Measurements from ENCODE around the gene C9.
"Not testable (repeated sequence)": the region's sequence is repeated elsewhere in the genome, so short reads cannot be mapped to it uniquely, and the experiment has no call there.

The C9 gene

DNA sequence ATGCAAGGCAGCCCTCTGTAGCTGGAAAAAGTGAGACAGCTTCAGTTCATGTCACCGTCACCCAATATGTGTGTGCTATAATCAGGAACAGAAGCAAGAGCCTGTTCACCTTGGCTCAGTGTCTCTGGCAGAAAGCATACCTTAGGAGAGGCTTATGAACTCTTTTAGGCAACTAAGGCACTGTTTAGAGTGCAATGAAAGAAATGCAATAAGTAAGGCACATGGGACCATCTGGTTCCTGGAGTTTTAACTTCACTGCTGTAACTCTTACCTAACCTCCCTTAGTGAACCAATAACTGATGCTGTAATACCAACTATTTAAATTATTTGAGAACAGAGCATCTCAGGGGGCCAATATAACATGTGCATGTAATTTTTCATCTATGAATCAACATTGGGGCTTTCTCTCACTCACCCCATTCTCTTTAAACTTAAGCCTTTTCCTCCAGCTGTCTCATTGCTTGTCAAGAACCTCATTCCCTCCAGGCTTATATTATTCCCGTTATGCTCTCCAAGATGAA is 32.4 kb downstream of the C9 start:
- DNase-seq (ENCODE audit: low read depth in 3 of 3, low spot score in 1 of 3), result no peak

- no peak for DNase-seq (ENCODE audit: low read depth in 3 of 3, low spot score in 1 of 3)
Measured at GRCh38 chr5:39328731-39329130, 35.6 kb downstream of the C9 start.

GRCh38 chr5:39323542-39323941 is 40.8 kb downstream of the C9 start:
- no peak for DNase-seq (ENCODE audit: low read depth in 3 of 3, low spot score in 1 of 3)

DNA sequence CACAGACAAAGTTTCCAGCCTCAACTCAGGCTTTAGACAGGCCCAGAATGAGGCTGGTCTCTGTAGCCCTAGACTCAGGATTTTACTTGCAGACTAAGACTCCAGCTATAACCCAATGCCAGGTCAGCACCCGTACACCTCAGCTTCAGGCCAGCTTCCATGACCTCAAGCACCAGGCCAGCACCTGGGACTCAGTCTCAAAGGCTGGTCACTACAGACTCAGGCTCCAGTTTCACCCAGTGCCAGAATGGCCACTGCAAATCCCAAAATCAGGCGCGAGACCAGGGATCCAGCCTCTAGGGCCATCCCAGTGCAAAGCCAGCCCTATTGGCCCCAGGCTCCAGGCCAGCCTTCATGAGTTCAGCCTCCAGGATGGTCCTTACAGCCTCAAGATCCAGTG is 44.9 kb downstream of the C9 start:
- no peak for DNase-seq (ENCODE audit: low read depth in 3 of 3, low spot score in 1 of 3)

GRCh38 chr5:39316464-39316863 is 47.8 kb downstream of the C9 start:
- DNase-seq (ENCODE audit: low read depth in 3 of 3, low spot score in 1 of 3), result not testable (repeated sequence)

GRCh38 chr5:39315995-39316394 is 48.3 kb downstream of the C9 start:
- DNase-seq (ENCODE audit: low read depth in 3 of 3, low spot score in 1 of 3), result no peak

GRCh38 chr5:39314591-39314990 is 49.7 kb downstream of the C9 start:
- DNase-seq (ENCODE audit: low read depth in 3 of 3, low spot score in 1 of 3), result no peak

DNA sequence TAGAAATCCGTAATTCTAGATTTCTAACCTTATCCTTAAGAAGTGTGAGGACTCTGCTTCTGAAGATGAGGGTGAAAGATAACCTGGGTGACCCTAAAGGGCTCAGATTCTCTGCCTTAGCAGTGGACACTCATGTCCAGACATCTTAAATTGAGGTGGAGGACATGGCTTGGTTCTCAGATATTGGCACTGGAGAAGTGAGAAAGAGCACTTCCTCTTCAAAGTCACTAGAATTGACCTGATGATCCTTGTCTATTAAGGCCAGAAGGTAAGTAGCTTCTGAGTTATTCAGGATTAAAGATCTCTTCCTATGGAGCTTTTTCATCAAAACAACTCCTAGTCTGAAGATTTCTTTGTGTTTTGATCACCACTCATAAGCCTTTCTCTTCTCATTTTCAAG is 54.8 kb downstream of the C9 start:
- no peak for DNase-seq (ENCODE audit: low read depth in 3 of 3, low spot score in 1 of 3)

- no peak for DNase-seq (ENCODE audit: low read depth in 3 of 3, low spot score in 1 of 3)
Measured at GRCh38 chr5:39302472-39302871, 61.8 kb downstream of the C9 start.

- no peak for DNase-seq (ENCODE audit: low read depth in 3 of 3, low spot score in 1 of 3)
Measured at GRCh38 chr5:39301406-39301805, 62.9 kb downstream of the C9 start.

DNA sequence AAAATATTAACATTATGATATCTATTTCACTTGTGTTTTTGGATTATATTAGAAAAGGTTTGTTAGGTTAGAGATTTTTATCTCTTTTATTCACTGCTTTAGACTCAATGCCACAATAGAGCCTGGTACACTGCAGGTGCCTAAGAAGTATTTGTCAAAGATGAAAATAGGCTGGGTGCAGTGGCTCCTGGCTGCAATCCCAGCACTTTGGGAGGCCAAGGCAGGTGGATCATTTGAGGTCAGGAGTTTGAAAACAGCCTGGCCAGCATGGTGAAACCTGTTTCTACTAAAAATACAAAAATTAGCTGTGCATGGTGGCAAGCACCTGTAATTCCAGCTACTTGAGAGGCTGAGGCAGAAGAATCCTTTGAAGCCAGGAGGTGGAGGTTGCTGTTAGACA is 64.3 kb downstream of the C9 start:
- no peak for DNase-seq (ENCODE audit: low read depth in 3 of 3, low spot score in 1 of 3)

GRCh38 chr5:39294736-39295135 is 69.6 kb downstream of the C9 start:
- DNase-seq (ENCODE audit: low read depth in 3 of 3, low spot score in 1 of 3), result no peak

GRCh38 chr5:39284552-39284951 is 79.7 kb downstream of the C9 start:
- no peak for DNase-seq (ENCODE audit: low read depth in 3 of 3, low spot score in 1 of 3)

- peak in 2 of 3 donors; percentile 25 to 36 for DNase-seq (ENCODE audit: low read depth in 3 of 3, low spot score in 1 of 3)
Measured at GRCh38 chr5:39283231-39283818, 81.0 kb downstream of the C9 start.

GRCh38 chr5:39282561-39282960 is 81.7 kb downstream of the C9 start:
- no peak for DNase-seq (ENCODE audit: low read depth in 3 of 3, low spot score in 1 of 3)

DNA sequence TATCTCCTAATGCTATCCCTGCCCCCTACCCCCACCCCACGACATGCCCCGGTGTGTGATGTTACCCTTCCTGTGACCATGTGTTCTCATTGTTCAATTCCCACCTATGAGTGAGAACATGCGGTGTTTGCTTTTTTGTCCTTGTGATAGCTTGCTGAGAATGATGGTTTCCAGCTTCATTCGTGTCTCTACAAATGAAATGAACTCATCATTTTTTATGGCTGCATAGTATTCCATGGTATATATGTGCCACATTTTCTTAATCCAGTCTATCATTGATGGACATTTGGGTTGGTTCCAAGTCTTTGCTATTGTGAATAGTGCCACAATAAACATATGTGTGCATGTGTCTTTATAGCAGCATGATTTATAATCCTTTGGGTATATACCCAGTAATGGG is 88.4 kb downstream of the C9 start:
- not testable (repeated sequence) for DNase-seq (ENCODE audit: low read depth in 3 of 3, low spot score in 1 of 3)

GRCh38 chr5:39274398-39275085 is 89.8 kb downstream of the C9 start:
- DNase-seq (ENCODE audit: low read depth in 3 of 3, low spot score in 1 of 3), result no peak

DNA sequence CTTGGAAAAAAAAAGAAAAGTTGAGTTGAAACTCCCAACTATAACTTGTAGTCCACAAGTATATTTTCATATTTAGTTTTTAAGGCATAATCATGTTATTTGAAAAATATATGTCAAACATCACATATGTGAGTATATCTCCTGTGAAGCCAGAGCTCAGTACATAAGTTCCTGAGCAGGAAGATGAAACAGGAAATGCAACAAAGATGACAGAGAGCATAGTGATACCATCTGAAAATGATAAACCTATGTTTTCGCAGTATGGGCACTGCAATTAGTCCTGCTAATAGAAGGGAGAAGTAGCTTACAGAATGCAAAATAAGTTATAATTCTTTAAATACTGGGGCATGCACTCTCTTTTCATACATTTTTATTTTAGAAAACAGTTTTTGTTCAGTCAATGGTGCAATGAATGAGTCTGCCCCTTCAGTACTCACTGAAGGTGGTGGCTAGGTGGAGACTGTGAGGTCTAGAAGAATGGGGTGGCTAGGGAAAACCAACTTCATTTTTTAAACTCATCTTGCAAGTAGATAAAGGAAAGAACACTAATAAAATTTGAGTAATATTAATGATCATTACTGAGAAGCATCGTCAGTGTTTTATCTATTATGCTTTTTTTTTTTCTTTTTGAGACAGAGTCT is 90.9 kb downstream of the C9 start:
- no peak for DNase-seq (ENCODE audit: low read depth in 3 of 3, low spot score in 1 of 3)

DNA sequence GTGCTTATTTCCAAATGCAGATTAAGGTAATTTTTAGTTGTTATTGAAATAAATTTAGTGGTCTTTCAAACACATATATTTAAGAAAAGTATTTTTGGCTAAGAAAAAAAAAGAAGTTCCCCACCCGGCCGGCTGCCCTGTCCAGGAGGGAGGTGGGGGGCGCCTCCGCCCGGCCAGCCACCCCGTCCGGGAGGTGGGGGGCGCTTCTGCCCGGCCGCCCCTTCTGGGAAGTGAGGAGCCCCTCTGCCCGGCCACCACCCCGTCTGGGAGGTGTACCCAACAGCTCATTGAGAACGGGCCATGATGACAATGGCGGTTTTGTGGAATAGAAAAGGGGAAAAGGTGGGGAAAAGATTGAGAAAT is 91.4 kb downstream of the C9 start:
- DNase-seq (ENCODE audit: low read depth in 3 of 3, low spot score in 1 of 3), result not testable (repeated sequence)

GRCh38 chr5:39270225-39270848 is 94.0 kb downstream of the C9 start:
- no peak for DNase-seq (ENCODE audit: low read depth in 3 of 3, low spot score in 1 of 3)

DNA sequence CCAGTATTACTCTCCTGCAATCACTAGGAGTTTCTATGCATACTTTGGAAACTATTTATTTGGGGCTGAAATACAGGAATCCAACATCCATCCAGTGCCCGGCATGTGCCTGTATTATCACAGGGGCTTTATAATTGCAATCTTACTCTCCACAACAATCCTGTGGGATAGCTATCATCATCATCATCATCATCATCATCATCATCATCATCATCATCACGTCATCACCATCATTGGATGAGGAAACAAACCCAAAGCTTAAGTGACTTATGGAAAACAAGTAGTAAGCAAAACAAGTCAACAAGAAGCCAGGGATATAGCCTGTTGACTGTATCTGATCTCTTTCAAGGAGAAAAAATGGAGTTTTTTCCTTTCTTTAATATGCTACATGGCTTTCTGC is 97.1 kb downstream of the C9 start:
- no peak for DNase-seq (ENCODE audit: low read depth in 3 of 3, low spot score in 1 of 3)

- DNase-seq (ENCODE audit: low read depth in 3 of 3, low spot score in 1 of 3), result no peak
Measured at GRCh38 chr5:39266442-39266841, 97.9 kb downstream of the C9 start.
